Ramos (cell line): ENCODE measurements around the gene INF2.

Source experiments
- in situ Hi-C: fragments of 300-500 bp; cut with MboI; formaldehyde crosslinking; loops from one replicate; pipeline ENCODE4 v1.14.3; 2022; ENCODE audit warnings: low sequenced_read_pairs; ENCODE audit not compliant: unreplicated experiment

INF2 gene

GRCh38 chr14:104673481-104673880, 15.9 kb upstream of the INF2 start:
- in situ Hi-C loops, result no loop called here

DNA sequence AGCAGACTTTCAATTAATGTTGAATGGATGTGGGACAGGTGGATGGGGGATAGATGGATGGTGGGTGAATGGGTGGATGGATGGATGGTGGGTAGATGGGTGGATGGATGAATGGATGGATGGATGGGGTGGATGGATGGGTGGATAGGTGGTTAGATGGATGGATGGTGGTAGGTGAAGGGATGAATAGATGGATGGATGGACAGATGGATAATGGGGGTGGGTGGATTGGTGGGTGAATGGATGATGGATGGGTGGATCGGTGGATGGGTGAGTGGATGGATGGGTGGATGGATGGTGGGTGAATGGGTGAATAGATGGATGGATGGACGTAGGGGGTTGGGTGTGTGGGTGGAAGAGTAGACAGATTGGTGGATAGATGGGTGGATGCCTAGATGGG, 14.0 kb upstream of the INF2 start:
- in situ Hi-C loops, result no loop called here

GRCh38 chr14:104676130-104676693, 13.2 kb upstream of the INF2 start:
- in situ Hi-C loops, result no loop called here

DNA sequence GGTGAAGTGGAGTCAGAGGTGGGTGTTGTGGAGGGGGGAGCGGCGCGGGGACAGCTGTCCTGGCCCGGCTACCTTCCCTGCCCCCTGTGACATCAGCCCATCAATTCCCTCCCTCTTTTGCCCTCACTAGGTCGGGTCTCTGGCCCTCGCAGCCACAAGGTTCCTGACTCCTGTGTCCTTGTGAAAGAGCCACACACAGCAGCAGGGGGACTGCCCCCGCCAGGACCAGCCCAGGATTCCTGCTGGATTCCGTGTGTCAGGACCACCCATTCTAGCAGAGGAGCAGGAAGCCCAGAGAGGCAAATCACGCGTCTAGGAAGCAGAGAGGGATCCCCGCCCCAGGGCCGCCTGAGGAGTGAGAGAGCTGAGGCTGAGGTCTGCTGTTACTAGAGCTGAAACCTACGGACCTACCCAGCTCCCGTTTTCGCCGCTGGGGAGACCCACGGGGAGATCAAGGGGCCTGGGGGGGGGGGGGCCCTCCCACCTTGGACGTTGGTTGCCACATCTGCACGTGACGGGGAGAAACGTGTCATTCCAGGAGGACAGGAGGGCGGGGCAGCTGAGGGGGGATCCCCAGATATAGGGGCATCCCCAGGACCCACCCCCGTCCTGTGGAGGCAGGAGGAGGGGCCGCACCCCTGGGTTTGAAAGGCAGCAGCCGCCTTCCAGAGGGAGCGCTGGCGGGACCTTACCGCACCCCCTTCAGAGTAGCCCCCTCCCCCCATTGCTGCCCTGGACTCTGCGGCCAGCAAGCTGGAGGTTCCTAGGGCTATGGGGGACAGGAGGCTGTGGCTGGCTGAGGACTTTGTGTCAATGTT, 12.5 kb upstream of the INF2 start:
- in situ Hi-C loops, result no loop called here

GRCh38 chr14:104677512-104678332, 11.7 kb upstream of the INF2 start:
- in situ Hi-C loops, result no loop called here

GRCh38 chr14:104678346-104678745, 11.1 kb upstream of the INF2 start:
- in situ Hi-C loops, result no loop called here

DNA sequence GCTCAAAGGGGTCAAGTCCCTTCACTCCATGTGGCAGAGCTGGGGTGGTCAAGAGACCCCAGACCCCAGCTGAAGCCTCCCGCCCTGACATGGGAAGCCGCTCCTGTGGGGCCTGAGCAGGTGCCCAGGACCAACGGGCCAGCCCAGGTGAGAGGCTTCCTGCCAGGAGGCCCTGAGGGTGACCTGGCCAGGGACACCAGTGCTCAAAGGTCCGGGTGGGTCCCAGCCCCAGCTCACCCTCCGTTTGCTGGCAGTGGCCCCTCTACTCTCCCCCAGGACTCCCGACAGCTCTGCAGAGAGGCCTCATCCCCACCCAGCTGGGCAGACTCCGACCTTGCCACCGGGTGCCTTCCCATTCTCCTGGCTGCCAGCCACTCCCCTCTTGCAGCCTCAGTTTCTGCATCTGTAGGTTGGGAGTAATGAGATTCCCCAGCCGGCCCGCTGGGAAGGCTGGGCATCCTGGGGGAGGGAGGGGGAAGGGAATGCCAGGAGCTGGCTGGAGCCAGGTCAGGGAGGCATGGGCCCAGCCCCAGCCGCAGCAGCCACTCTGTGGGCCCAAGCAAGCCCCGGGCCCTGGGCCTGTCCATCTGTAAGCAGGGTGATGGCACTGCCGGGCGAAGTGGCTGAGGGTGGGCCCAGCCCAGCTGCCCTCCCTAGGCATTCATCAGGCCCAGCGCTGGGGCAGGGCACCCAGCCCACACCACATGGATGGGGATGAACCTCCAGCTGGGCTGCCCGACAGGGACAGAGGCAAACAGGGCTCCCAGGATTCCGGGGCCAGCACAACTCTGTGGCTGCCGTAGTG, 10.3 kb upstream of the INF2 start:
- in situ Hi-C loops, result no loop called here

DNA sequence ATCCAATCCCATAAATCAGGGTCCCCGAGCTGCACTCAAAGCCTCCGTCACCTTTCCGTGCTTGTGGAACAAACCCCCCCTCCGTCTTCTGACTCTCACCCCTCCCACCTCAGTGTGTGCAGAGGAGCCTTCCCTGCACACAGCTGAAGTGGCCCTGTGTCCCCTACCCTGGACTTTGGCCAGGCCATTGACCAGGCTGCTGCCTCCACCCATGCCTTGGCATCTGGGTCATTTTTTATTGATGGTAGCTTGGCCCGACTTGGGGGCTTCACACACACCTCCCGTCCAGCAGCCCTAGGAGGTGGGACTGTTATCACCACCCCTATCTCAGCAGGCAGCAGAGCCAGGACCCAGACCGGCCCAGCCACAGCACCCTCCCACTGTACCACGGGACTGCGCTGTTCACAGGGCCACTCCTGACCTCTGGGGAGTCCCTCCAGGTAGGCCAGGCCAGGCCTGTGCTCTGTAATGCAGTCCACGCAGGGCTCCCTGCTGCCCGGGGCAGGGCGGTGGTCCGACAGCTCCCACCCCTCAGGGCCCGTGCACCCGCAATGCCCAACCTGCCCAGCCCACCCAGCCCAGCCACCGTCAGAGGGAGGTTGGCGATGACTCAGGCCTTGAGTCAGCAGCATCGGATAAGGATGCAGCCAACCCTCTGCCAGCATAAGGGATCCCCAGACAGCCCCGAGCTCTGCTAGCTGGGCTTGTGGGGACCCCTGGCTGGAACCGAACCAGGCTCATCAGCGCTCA, 9.2 kb upstream of the INF2 start:
- in situ Hi-C loops, result no loop called here

DNA sequence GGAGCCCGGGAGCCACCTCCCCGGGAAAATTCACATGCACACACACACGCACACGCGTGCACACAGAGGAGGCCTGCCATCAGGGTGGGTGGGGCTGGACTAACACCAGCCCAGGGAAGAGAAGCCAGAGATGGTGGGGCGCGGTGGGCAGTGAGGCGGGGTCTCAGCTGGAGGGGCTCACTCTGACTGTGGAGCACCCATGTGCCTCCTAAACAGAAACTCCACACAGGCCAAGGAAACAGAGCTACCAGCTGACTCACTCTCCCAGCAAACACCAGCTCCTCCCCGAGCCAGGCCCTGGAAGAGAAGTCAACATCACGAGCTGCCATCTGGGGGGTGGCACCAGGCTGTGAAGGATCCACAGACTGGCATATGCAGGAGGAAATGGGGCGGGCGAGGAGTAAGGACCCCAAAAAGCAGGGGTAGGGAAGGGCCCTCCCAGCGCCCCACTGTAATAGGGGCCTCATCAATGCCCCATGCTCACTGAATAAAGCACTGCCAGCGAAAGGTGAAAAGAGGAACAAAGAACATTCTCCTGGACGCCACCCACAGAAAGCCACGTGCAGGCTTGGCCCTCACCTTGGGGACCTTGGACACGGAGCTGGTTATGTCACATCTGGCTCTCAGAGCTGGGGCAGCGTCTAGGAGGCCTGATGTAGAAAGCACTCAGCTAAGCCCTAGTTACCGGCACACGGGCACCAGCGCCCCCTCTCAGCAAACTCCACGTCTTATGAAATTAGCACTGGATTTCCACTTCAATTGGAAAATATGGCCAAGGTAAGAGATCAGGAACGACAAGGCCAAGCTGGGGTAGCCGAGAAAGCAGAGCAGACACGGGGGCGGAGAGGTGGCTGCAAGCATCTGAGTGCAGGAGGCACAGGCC, 8.4 kb upstream of the INF2 start:
- in situ Hi-C loops, result no loop called here

DNA sequence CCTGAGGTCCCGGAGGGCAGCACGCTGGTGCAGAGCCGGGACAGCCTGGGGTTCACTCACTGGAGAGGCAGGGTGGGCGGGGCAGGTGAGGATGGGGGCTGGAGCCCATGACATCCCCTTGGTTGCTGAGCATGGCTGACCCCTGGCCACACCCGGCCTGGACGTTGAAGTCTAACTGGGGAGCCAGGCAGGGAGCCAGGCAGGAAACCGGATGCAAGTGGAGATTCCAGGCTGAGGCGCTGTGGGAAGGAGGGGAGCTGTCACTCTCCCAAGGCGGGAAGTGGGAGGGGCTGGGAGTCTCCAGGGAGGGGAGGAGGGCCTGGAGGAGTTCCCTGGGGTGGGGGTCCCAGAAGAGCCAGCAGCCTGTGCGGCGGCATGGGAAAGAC, 7.7 kb upstream of the INF2 start:
- in situ Hi-C loops, result no loop called here

DNA sequence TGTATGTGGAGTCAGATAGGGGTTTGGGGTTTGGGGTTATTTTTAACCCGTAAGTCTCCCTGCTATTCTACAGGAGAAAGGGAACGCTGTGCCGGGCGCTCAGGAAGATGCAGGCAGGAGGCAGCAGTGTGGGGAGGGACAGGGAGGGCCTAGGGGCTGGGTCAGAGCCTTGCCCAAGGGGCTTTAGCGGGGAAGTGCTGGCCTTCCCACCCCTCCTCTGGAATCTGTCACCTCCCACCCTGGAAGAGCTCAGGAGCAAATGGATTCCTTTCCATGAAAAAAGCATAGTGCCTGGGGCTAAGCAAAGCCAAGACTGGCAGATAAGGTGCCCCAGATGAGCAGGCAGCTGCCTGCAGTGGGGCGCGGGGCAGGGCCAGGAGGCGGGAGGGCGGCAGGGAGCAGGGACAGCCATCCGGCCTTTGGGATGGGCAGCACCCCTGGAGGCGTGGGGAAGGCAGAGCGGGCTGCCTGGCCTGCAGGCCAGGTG, 7.3 kb upstream of the INF2 start:
- in situ Hi-C loops, result no loop called here

- in situ Hi-C loops, result no loop called here
Observed at GRCh38 chr14:104683653-104684448, 5.6 kb upstream of the INF2 start.

DNA sequence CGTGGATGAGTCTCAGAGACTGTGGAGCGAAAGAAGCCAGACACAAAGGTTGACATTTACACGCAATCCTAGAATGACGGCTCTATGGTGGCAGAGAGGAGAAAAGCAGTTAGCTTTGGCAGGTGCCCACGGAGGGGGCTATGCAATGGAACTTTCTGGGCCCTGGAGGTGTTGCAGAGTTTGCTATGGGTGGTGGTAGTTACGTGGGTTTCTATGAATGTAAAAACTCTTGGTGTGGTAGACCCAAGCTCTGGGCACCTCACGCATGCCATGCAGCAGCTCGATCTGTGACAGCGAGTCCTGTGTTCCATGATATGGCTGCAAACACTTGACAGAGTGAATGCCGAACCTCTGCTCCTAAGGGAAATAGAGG, 5.0 kb upstream of the INF2 start:
- in situ Hi-C loops, result no loop called here

DNA sequence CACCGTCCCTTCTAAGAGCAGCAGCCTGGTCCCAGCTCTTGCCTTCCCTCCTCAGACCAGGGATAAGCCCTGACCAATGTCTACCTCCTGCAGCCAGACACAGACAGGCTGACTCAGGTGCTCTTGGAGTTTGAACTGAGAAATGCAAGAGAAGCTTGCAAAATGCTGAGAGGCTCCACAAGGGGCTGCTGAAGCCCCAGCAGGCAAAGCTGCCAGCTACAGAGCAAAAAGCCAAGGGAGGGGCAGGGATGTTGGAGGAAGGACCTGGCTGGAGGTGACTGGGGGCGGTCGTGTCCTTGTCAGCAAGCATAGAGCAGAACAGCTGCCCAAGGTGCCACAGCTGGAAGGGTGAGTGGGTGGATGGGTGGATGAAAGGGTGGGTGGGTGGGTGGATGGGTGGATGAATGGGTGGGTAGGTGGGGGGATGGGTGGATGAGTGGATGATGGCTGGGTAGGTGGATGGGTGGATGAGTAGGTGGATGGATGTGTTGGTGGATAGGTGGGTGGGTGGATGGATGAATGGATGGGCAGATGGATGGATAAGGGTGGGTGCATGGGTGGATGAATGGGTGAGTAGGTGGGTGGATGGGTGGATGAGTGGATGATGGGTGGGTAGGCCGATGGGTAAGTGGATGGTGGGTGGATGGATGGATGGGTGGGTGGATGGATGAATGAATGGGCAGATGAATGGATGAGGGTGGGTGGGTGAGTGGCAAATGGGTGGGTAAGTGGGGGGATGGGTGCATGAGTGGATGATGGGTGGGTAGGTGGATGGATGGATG, 4.0 kb upstream of the INF2 start:
- in situ Hi-C loops, result no loop called here

DNA sequence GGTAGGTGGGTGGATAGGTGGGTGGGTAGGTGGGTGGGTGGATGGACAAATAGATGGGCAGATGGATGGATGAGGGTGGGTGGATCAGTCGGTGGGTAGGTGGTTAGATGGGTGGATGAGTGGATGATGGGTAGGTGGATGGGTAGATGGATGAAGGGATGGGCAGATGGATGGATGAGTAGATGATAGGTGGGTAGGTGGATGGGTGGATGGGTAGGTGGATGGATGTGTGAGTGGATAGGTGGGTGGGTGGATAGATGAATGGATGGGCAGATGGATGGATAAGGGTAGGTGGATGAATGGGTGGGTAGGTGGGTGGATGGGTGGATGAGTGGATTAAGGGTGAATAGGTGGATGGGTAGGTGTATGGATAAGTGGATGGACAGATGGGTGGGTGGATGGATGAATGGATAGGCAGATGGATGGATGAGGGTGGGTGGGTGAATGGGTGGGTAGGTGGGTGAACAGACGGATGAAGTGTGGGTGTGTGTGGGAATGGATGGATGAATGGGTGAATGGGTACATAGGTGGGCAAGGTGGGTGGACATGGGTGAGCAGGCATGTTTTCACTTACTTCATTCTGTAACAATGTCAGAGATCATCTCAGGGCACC, 3.3 kb upstream of the INF2 start:
- in situ Hi-C loops, result no loop called here

- in situ Hi-C loops, result no loop called here
Observed at GRCh38 chr14:104686624-104687517, 2.5 kb upstream of the INF2 start.
